HL-60 (cell line): ENCODE data around the gene PIP5K1C.

Experiments used
- DNase-seq, 2 experiments: peaks; one replicate each; pipeline ENCODE4 v3.0.0-alpha.2; 2010 to 2020; ENCODE audit warnings: low read depth in 1 of 2, low spot score in 1 of 2
- H3K27ac ChIP-seq: fragments of 250-450 bp; sonication (Bioruptor Pico); replicated peaks from 2 replicates; pipeline ENCODE4 v1.5.1; 2020; ENCODE audit warnings: mild to moderate bottlenecking, moderate library complexity
- H3K27me3 ChIP-seq: fragments of 250-450 bp; sonication (Bioruptor Pico); 2 replicates; pipeline ENCODE4 v1.5.1; 2021; ENCODE audit warnings: mild to moderate bottlenecking, moderate library complexity; ENCODE audit not compliant: insufficient read depth, poor library complexity, severe bottlenecking
- H3K4me3 ChIP-seq: replicated peaks from 2 replicates; pipeline ENCODE4 v1.5.1; 2011; ENCODE audit warnings: mild to moderate bottlenecking, control low read depth, low read length; ENCODE audit not compliant: insufficient read depth
- GABPA ChIP-seq: IDR thresholded peaks from 2 replicates; pipeline ENCODE4 v1.6.1; 2012; ENCODE audit warnings: low read depth
- POLR2AphosphoS5 ChIP-seq: IDR thresholded peaks from 2 replicates; pipeline ENCODE4 v1.6.1; 2012; ENCODE audit warnings: low read depth
- SPI1 ChIP-seq: IDR thresholded peaks from 2 replicates; pipeline ENCODE4 v1.6.1; 2012; ENCODE audit warnings: low read depth, mild to moderate bottlenecking, borderline replicate concordance
- long read RNA-seq: library from polyadenylated mRNA; unstranded; transcript quantifications from one replicate; pipeline ENCODE4 v2.0.0, GENCODE V29; 2020
- TF ChIP-seq, protein P1 (sequence below): IDR thresholded peaks from one replicate; pipeline ENCODE4 v1.5.1; 2011; ENCODE audit warnings: low read length, control low read depth, inconsistent platforms; ENCODE audit not compliant: insufficient read depth
- TF ChIP-seq, protein P2 (sequence below): IDR thresholded peaks from 2 replicates; pipeline ENCODE4 v1.6.1; 2012; ENCODE audit warnings: low read depth; ENCODE audit not compliant: insufficient replicate concordance

The PIP5K1C gene, protein sequence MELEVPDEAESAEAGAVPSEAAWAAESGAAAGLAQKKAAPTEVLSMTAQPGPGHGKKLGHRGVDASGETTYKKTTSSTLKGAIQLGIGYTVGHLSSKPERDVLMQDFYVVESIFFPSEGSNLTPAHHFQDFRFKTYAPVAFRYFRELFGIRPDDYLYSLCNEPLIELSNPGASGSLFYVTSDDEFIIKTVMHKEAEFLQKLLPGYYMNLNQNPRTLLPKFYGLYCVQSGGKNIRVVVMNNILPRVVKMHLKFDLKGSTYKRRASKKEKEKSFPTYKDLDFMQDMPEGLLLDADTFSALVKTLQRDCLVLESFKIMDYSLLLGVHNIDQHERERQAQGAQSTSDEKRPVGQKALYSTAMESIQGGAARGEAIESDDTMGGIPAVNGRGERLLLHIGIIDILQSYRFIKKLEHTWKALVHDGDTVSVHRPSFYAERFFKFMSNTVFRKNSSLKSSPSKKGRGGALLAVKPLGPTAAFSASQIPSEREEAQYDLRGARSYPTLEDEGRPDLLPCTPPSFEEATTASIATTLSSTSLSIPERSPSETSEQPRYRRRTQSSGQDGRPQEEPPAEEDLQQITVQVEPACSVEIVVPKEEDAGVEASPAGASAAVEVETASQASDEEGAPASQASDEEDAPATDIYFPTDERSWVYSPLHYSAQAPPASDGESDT
- long read RNA-seq, partial matches to known transcripts, result 1 of 6 reads
- long read RNA-seq, other reads (novel, unspliced or antisense), result 5 of 6 reads

DNA sequence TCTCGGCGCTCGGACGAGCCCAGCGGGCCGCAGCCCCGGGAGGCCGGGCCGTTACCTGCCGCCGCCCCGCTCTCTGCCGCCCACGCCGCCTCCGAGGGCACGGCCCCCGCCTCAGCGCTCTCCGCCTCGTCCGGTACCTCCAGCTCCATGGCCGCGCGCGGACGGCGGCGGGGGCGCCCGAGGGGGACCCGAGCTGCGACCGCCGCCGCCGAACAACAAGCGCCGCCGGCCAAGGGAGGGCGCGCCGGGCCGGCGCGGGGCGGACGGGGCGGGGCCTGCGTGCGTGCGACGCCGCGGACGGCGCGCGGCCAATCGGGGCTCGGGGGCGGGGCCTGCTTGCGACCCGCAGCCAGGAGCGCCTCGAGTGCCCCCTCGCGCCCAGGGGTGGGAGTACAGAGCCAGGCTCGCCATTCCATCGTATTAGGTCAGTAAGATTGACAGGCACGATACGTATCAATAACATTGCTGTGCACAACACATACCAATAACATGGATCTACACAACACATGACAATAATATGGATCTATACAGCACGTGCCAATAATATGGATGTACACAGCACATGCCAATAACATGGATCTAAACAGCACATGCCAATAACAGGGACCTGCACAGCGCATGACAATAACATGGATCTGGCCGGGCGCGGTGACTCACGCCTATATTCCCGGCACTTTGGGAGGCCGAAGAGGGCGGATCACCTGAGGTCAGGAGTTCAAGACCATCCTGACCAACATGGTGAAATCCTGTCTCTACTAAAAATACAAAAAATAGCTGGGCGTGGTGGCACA lies at the start of gene PIP5K1C:
Gene PIP5K1C, minus strand, starts transcription at position 227 of the 791 bp plus-strand sequence. Its CDS starts 78 bp downstream, at position 149.
- TF ChIP-seq, protein P1, sequence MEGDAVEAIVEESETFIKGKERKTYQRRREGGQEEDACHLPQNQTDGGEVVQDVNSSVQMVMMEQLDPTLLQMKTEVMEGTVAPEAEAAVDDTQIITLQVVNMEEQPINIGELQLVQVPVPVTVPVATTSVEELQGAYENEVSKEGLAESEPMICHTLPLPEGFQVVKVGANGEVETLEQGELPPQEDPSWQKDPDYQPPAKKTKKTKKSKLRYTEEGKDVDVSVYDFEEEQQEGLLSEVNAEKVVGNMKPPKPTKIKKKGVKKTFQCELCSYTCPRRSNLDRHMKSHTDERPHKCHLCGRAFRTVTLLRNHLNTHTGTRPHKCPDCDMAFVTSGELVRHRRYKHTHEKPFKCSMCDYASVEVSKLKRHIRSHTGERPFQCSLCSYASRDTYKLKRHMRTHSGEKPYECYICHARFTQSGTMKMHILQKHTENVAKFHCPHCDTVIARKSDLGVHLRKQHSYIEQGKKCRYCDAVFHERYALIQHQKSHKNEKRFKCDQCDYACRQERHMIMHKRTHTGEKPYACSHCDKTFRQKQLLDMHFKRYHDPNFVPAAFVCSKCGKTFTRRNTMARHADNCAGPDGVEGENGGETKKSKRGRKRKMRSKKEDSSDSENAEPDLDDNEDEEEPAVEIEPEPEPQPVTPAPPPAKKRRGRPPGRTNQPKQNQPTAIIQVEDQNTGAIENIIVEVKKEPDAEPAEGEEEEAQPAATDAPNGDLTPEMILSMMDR, result peak; percentile 71
- TF ChIP-seq GABPA, result no peak
- Histone ChIP-seq H3K27ac (peak within 1 kb of the TSS; percentile 50), H3K4me3 (peak within 1 kb of the TSS; percentile 88), H3K27me3 (peaks cover 2% of the 10 kb centered on the region)
- DNase-seq, result peak; percentile 78 to 82

DNA sequence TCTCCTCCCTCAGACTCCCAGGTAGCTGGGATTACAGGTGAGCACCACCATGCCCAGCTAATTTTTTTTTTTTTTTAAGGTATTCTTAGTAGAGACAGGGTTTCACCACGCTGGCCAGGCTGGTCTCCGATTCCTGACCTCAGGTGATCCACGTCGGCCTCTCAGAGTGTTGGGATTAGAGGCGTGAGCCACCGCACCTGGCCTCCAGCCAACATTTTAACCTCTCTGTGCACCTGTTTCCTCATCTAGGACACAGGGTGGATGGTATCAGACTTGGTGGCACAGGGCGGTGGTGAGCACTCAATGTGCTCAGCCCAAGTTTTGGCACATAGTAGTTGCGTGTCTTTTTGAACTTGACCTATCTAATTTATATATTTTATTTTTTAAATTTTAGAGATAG lies 48.7 kb upstream of the PIP5K1C start:
- TF ChIP-seq POLR2AphosphoS5, result no peak
- TF ChIP-seq, protein P1, result no peak
- TF ChIP-seq, protein P2, sequence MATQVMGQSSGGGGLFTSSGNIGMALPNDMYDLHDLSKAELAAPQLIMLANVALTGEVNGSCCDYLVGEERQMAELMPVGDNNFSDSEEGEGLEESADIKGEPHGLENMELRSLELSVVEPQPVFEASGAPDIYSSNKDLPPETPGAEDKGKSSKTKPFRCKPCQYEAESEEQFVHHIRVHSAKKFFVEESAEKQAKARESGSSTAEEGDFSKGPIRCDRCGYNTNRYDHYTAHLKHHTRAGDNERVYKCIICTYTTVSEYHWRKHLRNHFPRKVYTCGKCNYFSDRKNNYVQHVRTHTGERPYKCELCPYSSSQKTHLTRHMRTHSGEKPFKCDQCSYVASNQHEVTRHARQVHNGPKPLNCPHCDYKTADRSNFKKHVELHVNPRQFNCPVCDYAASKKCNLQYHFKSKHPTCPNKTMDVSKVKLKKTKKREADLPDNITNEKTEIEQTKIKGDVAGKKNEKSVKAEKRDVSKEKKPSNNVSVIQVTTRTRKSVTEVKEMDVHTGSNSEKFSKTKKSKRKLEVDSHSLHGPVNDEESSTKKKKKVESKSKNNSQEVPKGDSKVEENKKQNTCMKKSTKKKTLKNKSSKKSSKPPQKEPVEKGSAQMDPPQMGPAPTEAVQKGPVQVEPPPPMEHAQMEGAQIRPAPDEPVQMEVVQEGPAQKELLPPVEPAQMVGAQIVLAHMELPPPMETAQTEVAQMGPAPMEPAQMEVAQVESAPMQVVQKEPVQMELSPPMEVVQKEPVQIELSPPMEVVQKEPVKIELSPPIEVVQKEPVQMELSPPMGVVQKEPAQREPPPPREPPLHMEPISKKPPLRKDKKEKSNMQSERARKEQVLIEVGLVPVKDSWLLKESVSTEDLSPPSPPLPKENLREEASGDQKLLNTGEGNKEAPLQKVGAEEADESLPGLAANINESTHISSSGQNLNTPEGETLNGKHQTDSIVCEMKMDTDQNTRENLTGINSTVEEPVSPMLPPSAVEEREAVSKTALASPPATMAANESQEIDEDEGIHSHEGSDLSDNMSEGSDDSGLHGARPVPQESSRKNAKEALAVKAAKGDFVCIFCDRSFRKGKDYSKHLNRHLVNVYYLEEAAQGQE, result no peak
- TF ChIP-seq GABPA, result no peak
- no peak for TF ChIP-seq SPI1
- no peak overlapping the region for H3K27ac ChIP-seq
- H3K27me3 ChIP-seq, result no peaks in the 10 kb centered on the region
- H3K4me3 ChIP-seq, result no peak overlapping the region
- no peak for DNase-seq

DNA sequence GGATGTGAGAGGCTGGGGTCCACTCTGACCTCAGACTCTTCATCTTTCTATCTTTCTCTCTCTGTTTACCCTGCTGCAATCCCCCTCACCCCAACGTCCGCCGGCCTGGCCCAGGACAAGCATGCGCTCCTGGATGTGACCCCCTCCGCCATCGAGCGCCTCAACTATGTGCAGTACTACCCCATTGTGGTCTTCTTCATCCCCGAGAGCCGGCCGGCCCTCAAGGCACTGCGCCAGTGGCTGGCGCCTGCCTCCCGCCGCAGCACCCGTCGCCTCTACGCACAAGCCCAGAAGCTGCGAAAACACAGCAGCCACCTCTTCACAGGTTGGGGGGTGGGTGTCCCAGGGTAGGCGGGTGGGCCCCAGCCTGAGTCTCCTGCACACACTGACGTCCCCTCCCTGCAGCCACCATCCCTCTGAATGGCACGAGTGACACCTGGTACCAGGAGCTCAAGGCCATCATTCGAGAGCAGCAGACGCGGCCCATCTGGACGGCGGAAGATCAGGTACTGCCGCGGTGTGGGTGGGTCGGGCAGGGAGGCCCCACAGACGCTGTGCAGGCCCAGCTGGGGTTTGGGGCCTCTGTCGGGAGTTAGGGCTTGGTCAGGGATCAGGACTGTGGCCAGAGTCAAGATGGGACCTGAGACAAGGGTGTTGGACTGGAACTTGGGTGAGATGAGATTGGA lies 46.2 kb upstream of the PIP5K1C start:
- Histone ChIP-seq H3K4me3 (no peak overlapping the region), H3K27ac (no peak overlapping the region), H3K27me3 (no peaks in the 10 kb centered on the region)
- DNase-seq, result no peak
- TF ChIP-seq POLR2AphosphoS5, result no peak
- TF ChIP-seq GABPA, result no peak
- TF ChIP-seq, protein P2, result no peak
- TF ChIP-seq SPI1, result no peak
- TF ChIP-seq, protein P1, result no peak
